ENCODE measurements around the gene DDC. TPM values are rescaled to one million over a fixed set of nuclear protein-coding genes. Genes with fewer than 3 reads are reported as not detected.

The DDC gene
- polyA plus RNA-seq, 1 donor from 2014 or later, result not detected

DNA sequence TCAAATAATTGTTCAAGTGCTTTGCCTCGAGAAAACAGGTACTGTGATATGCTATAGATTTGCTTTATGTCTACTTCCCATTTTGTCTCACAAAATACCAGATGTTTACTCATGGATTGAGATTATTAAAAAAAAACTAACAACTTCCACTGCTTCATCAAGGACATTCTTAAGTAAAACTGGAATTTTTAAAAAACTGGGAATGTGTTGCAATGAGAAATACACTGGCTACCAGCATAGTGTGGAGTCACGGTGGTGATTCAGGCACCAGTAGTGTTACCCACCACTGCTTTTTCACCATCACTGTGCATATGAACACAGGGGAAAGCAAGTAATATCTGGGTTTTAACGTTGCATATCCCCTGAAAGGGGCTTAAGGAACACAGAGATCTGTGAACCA lies 136.3 kb downstream of the DDC start:
- Mint-ChIP-seq H3K27me3 (no peaks in the 10 kb centered on the region), H3K4me1 (peaks cover 0 to 1% (median 0%) of the 10 kb centered on the region in 3 donors), H3K27ac (no peak overlapping the region), H3K4me3 (no peak overlapping the region), H3K9me3 (no peaks in the 10 kb centered on the region), H3K36me3 (no peaks in the 10 kb centered on the region)

DNA sequence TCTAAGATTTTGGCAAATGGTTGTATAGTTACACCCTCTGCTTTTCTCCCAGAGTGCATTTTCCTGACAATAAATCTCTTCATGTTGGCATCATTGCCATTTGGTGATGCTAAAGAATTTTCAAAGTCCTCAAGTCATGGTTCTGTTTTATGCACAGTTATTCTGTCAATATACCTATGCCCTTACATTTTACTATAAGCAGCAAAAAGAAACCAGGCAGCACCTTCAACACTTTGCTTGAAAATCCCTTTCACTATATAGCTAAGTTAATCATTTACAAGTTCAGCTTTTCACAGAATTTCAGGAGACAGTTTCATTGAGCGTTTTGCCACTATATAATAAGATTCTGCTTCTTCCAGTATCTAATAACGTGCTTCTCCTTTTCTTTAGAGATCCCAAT lies 137.7 kb downstream of the DDC start:
- H3K27me3 Mint-ChIP-seq, result no peaks in the 10 kb centered on the region
- H3K36me3 Mint-ChIP-seq, result no peaks in the 10 kb centered on the region
- no peak overlapping the region for H3K4me3 Mint-ChIP-seq
- H3K27ac Mint-ChIP-seq, result no peak overlapping the region
- no peaks in the 10 kb centered on the region for H3K9me3 Mint-ChIP-seq
- peaks cover 0 to 4% (median 2%) of the 10 kb centered on the region in 3 donors for H3K4me1 Mint-ChIP-seq

DNA sequence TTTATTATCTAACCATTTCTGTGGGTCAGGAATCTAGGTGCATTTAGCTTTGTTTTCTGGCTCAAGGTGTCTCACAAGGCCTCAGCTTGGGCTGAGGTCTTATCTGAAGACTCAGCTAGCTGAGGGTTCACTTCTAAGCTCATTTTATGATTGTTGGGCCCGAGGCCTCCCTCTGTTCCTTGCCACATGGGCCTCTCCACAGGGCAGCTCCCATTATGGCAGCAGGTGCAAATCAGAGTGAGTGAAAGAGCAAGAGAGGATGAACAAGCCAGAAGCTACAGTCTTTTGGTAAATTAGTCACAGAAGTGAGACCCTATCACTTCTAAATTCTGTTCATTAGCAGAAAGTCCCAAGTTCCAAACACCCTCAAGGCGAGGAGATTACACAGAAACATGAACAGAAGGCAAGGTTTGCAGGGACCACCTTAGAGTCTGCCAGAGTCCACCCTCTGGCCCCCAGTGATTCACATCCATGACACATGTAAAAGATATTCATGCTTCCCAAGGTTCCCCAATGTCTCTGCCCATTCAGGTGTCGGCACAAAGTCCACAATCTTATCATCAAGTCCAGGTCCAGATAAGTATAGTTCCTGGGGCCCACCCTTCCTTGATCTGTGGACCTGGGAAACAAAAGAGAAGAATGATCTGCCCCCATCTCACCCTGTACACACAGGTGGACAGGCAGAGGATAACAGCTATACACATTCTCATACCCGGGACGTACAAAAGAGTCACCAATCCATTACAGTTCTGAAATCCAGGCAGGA lies 138.7 kb downstream of the DDC start:
- Mint-ChIP-seq H3K27me3 (no peaks in the 10 kb centered on the region), H3K4me3 (no peak overlapping the region), H3K27ac (no peak overlapping the region), H3K36me3 (no peaks in the 10 kb centered on the region), H3K4me1 (peaks cover 0 to 4% (median 2%) of the 10 kb centered on the region in 3 donors), H3K9me3 (no peaks in the 10 kb centered on the region)

- H3K27me3 Mint-ChIP-seq, result no peaks in the 10 kb centered on the region
- peak overlapping the region in 1 of 3 donors; percentile 55 for H3K27ac Mint-ChIP-seq
- no peak overlapping the region for H3K4me3 Mint-ChIP-seq
- no peaks in the 10 kb centered on the region for H3K9me3 Mint-ChIP-seq
- peaks cover 0 to 4% (median 2%) of the 10 kb centered on the region in 3 donors for H3K4me1 Mint-ChIP-seq
- no peaks in the 10 kb centered on the region for H3K36me3 Mint-ChIP-seq
Measured at GRCh38 chr7:50425318-50425717, 139.9 kb downstream of the DDC start.

DNA sequence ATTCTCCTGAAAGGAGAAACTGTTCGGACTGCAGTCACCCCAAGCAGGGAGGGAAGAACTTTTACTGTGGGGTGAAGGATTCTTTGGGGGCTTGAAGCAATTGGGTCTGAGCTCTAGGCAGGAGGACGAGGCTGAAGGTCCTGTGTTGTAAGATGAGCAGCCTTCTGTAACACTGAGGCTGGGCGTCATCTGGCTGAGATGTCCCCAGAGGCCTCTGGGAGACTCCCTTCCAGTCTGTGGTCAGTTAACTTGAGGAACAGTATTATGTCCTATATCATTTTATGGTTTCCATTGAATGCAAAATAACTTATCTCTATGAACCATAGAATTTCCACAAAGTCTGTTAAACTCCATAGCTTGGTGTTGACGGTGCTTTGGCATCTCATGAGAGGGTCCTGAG lies 141.3 kb downstream of the DDC start:
- Mint-ChIP-seq H3K9me3 (no peaks in the 10 kb centered on the region), H3K27me3 (no peaks in the 10 kb centered on the region), H3K4me1 (peaks cover 0 to 4% (median 2%) of the 10 kb centered on the region in 3 donors), H3K27ac (no peak overlapping the region), H3K36me3 (no peaks in the 10 kb centered on the region), H3K4me3 (no peak overlapping the region)

DNA sequence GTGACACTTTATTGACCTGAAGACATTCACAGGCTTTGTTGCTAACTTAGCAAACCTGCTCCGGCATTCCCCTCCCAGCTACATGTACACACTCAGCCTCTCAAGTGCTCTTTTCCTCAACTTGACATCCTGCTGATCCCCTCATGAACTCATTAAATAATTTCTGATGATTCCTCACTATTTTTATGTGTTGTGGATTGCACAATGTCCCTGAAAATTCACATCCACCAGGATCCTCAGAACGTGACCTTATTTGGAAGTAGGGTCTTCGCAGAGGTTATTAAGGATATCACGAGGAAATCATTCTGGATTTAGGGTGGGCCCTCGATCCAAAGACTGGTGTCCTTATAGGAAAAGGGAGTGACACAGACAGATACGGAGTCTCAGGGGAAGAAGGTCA lies 142.3 kb downstream of the DDC start:
- H3K27ac Mint-ChIP-seq, result peak overlapping the region in 1 of 3 donors; percentile 13
- no peaks in the 10 kb centered on the region for H3K27me3 Mint-ChIP-seq
- no peaks in the 10 kb centered on the region for H3K9me3 Mint-ChIP-seq

GRCh38 chr7:50421043-50421442 lies 144.2 kb downstream of the DDC start:
- Mint-ChIP-seq H3K36me3 (no peaks in the 10 kb centered on the region), H3K4me1 (peaks cover 12 to 27% (median 16%) of the 10 kb centered on the region in 3 donors), H3K27ac (no peak overlapping the region), H3K4me3 (no peak overlapping the region), H3K27me3 (no peaks in the 10 kb centered on the region), H3K9me3 (no peaks in the 10 kb centered on the region)

More for the DNA sequence above, 142.3 kb downstream of the DDC start:
- H3K36me3 Mint-ChIP-seq, result no peaks in the 10 kb centered on the region
- H3K4me3 Mint-ChIP-seq, result peak overlapping the region in 1 of 4 donors; percentile 3
- peaks cover 0 to 10% (median 5%) of the 10 kb centered on the region in 3 donors for H3K4me1 Mint-ChIP-seq

DNA sequence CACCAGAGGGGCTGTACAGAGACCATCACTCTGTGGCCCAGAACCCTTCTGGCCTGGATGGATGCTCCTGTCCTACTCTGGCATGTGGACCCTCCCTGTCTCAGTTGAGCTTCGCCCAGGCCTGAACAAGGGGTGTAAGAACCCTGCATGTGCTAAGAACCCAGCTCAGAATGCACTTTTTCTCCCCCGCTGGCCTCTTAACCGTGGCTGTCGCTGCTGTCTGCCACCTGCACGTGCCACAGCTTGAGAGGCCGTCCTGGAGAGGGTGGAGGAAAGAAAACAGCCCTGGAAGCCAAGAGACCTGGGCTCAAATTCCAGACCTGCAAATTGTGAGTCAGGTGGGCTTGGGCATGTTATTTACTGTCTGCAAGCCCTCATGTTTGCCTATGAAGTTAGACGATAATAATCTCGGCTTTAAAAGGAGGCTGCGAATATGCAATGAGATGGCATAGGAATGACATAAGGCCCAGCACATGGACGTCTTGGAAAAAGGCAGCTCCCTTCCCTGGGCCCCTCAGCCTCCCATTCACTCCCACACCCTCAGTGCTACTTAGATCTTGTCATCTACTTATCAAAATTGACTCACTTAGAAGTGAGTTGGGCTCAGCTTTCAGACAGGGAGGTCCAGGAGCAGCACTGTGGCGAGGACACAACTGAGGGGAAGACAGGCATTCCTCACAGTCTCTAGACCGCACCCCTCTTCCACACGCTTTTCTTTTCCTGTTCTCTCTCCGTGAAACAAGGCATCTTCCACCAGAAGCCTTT lies 146.5 kb downstream of the DDC start:
- no peak overlapping the region for H3K4me3 Mint-ChIP-seq
- H3K27me3 Mint-ChIP-seq, result no peaks in the 10 kb centered on the region
- H3K27ac Mint-ChIP-seq, result no peak overlapping the region
- H3K4me1 Mint-ChIP-seq, result peaks cover 31 to 42% (median 34%) of the 10 kb centered on the region in 3 donors
- H3K9me3 Mint-ChIP-seq, result no peaks in the 10 kb centered on the region
- H3K36me3 Mint-ChIP-seq, result no peaks in the 10 kb centered on the region

- H3K4me3 Mint-ChIP-seq, result peak overlapping the region in 1 of 4 donors; percentile 47
- H3K36me3 Mint-ChIP-seq, result no peaks in the 10 kb centered on the region
- peaks cover 35 to 47% (median 37%) of the 10 kb centered on the region in 3 donors for H3K4me1 Mint-ChIP-seq
- H3K9me3 Mint-ChIP-seq, result no peaks in the 10 kb centered on the region
- no peaks in the 10 kb centered on the region for H3K27me3 Mint-ChIP-seq
- H3K27ac Mint-ChIP-seq, result no peak overlapping the region
Measured at GRCh38 chr7:50418086-50418515, 147.1 kb downstream of the DDC start.

- H3K36me3 Mint-ChIP-seq, result peaks cover 2% of the 10 kb centered on the region
- H3K27me3 Mint-ChIP-seq, result peaks cover 2% of the 10 kb centered on the region
- H3K4me3 Mint-ChIP-seq, result peak overlapping the region; percentile 9 to 87 (median 72)
- no peaks in the 10 kb centered on the region for H3K9me3 Mint-ChIP-seq
- H3K27ac Mint-ChIP-seq, result peak overlapping the region; percentile 27 to 76 (median 65)
- H3K4me1 Mint-ChIP-seq, result peaks cover 47 to 60% (median 47%) of the 10 kb centered on the region in 3 donors
Measured at GRCh38 chr7:50416527-50417182, 148.6 kb downstream of the DDC start.

GRCh38 chr7:50415844-50416364 lies 149.3 kb downstream of the DDC start:
- Mint-ChIP-seq H3K36me3 (peaks cover 2% of the 10 kb centered on the region), H3K27me3 (peaks cover 2% of the 10 kb centered on the region), H3K9me3 (no peaks in the 10 kb centered on the region), H3K27ac (peak overlapping the region in 1 of 3 donors; percentile 27), H3K4me3 (peak overlapping the region in 3 of 4 donors; percentile 9 to 87 (median 84)), H3K4me1 (peaks cover 55 to 67% (median 55%) of the 10 kb centered on the region in 3 donors)

DNA sequence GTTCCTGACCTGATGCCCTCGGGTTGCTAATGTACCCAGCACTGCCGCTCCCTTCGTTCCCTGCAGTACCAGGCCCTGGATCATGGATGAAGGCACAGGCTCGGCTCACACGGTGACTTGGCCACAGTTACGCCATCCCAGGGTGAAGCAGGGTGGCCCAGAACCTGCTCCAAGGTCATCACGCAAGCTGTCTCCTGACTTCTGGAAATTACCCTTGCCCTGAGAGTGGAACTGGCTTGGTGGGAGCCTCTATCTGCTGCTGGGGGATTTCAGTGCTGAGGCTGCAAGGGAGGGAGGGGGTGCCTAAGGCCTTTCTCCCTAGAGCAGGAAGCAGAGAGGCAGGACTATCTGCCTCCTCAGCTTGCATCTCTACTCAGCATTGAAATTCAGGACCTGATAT lies 151.6 kb downstream of the DDC start:
- H3K4me1 Mint-ChIP-seq, result peaks cover 74 to 90% (median 77%) of the 10 kb centered on the region in 3 donors
- H3K27me3 Mint-ChIP-seq, result peaks cover 2% of the 10 kb centered on the region
- peaks cover 2% of the 10 kb centered on the region for H3K36me3 Mint-ChIP-seq
- H3K27ac Mint-ChIP-seq, result peak overlapping the region; percentile 84 to 98 (median 98)
- peak overlapping the region in 2 of 4 donors; percentile 5 to 23 for H3K4me3 Mint-ChIP-seq
- no peaks in the 10 kb centered on the region for H3K9me3 Mint-ChIP-seq

DNA sequence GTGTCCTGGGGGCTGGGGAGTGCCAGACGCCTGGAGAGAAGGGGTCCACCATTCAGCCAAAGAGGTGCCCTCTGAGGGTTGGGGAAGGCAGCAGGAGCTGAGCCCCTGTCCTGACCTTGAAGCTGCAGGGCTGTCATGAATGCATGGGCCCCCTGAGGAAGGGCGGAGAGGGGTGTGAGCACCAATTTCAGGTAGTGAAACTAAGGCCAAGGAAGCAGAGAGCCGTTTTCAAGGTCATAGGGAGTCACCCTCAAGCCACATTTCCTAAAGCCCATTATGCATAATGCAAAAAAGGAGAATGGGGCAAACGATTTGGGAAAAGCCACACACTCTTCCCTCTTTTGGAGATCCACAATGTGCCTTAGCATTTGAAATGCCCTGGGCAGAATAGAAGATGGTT lies 152.2 kb downstream of the DDC start:
- no peaks in the 10 kb centered on the region for H3K9me3 Mint-ChIP-seq
- peak overlapping the region in 3 of 4 donors; percentile 46 to 93 (median 74) for H3K4me3 Mint-ChIP-seq
- peak overlapping the region; percentile 84 to 98 (median 98) for H3K27ac Mint-ChIP-seq
- H3K36me3 Mint-ChIP-seq, result peaks cover 2% of the 10 kb centered on the region
- peaks cover 77 to 92% (median 83%) of the 10 kb centered on the region in 3 donors for H3K4me1 Mint-ChIP-seq
- peaks cover 2% of the 10 kb centered on the region for H3K27me3 Mint-ChIP-seq

DNA sequence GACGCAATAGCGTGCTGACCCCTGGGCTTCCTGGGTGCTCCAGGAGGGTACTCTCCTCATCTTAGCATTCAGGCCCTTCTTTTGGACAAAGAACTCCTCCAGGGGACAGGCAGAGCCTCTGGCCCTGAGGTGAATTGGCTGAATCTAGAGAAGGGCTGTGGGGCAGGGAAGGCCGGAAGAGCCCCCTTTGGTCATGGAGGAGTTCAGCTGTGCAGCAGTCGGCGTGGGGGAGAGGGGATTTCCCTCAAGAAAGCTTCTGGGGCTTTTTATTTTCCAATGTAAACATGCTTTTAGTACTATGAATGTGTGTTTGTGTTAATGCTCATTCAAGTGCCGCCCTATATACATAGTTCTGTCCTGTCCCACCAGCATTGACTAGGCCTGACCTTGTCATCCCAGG lies 153.9 kb downstream of the DDC start:
- H3K27ac Mint-ChIP-seq, result peak overlapping the region; percentile 92 to 98 (median 98)
- peaks cover 84 to 93% (median 90%) of the 10 kb centered on the region in 3 donors for H3K4me1 Mint-ChIP-seq
- no peaks in the 10 kb centered on the region for H3K9me3 Mint-ChIP-seq
- peaks cover 2% of the 10 kb centered on the region for H3K36me3 Mint-ChIP-seq
- H3K27me3 Mint-ChIP-seq, result peaks cover 2% of the 10 kb centered on the region
- peak overlapping the region; percentile 49 to 93 (median 82) for H3K4me3 Mint-ChIP-seq

Data from IgD-negative memory B cell (primary cell).